Fibroblast of skin of right biceps (primary cell): ENCODE data around the gene CD99.

Experiments used
- DNase-seq: peaks from one replicate; pipeline ENCODE4 v3.0.0-alpha.2; 2013

Gene CD99

GRCh38 chrX:2676794-2677675 is 14.1 kb upstream of the CD99 start:
- peak; percentile 31 for DNase-seq

- peak; percentile 96 for DNase-seq
Measured at GRCh38 chrX:2677764-2678163, 13.3 kb upstream of the CD99 start.

GRCh38 chrX:2678583-2678982 is 12.5 kb upstream of the CD99 start:
- DNase-seq: no peak

GRCh38 chrX:2679534-2680485 is 11.3 kb upstream of the CD99 start:
- no peak for DNase-seq

- DNase-seq: no peak
Measured at GRCh38 chrX:2680486-2681348, 10.4 kb upstream of the CD99 start.

- no peak for DNase-seq
Measured at GRCh38 chrX:2682565-2683177, 8.4 kb upstream of the CD99 start.

GRCh38 chrX:2684256-2684655 is 6.8 kb upstream of the CD99 start:
- no peak for DNase-seq

GRCh38 chrX:2685886-2686285 is 5.2 kb upstream of the CD99 start:
- DNase-seq: no peak

- DNase-seq: no peak
Measured at GRCh38 chrX:2689773-2690666, 1.1 kb upstream of the CD99 start.

GRCh38 chrX:2691543-2692220 is 587 bp downstream of the CD99 start:
- peak; percentile 62 for DNase-seq

- DNase-seq: peak; percentile 58
Measured at GRCh38 chrX:2692221-2693112, 1.4 kb downstream of the CD99 start.

GRCh38 chrX:2693113-2694002 is 2.3 kb downstream of the CD99 start:
- no peak for DNase-seq

- no peak for DNase-seq
Measured at GRCh38 chrX:2694914-2695267, 3.8 kb downstream of the CD99 start.

- peak; percentile 93 for DNase-seq
Measured at GRCh38 chrX:2696698-2697215, 5.7 kb downstream of the CD99 start.

- DNase-seq: no peak
Measured at GRCh38 chrX:2697306-2697705, 6.2 kb downstream of the CD99 start.

GRCh38 chrX:2697741-2698299 is 6.7 kb downstream of the CD99 start:
- DNase-seq: no peak

GRCh38 chrX:2698604-2699003 is 7.5 kb downstream of the CD99 start:
- no peak for DNase-seq

GRCh38 chrX:2699959-2700358 is 8.9 kb downstream of the CD99 start:
- no peak for DNase-seq
